Mononuclear cell (primary cell): ENCODE results near the gene SNX5. TPM values are rescaled to one million over a fixed set of nuclear protein-coding genes. Genes with fewer than 3 reads are reported as not detected.

Experiments
- H3K27me3 ChIP-seq: 2 replicates; pipeline ENCODE4 v1.6.0; 2011; ENCODE audit warnings: low read length, control low read depth; ENCODE audit not compliant: insufficient read depth
- H3K4me1 ChIP-seq: 2 replicates; pipeline ENCODE4 v1.5.1; 2011; ENCODE audit warnings: mild to moderate bottlenecking, low read length, control low read depth; ENCODE audit not compliant: insufficient read depth
- H3K4me3 ChIP-seq: 2 replicates; pipeline ENCODE4 v1.5.1; 2011; ENCODE audit warnings: mild to moderate bottlenecking, low read length, moderate library complexity
- H3K9me3 ChIP-seq: 2 replicates; pipeline ENCODE4 v1.5.1; 2011; ENCODE audit warnings: low read depth, mild to moderate bottlenecking, control low read depth, low read length
- total RNA-seq: library from RNA; depleted of rRNA; stranded (reverse); fragments of >200 nt; gene quantifications from one replicate; pipeline ENCODE4 v1.2.3, GENCODE V29; 2012

Gene SNX5
- total RNA-seq, 1 donor: 75.1 TPM

DNA sequence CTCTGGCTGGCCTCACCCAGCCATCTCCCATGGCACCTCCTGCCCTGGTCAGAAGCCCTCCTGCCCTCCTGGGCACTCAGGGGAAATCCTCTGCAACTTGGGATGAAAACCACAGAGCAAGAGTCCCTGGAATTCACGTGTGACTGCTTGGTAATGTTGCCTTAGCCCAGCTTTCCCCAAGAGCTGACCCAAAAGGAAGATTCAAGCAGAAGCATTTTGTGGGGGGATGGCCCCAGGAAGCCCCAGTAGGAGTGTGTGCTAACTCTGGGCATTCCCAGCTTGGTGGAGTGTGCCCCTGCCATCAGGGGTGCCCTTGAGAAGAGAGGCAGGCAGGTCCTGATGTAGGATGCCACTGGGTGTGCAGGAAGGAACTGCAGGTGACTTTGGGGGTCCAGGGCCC lies 35.5 kb downstream of the SNX5 start:
- Histone ChIP-seq H3K4me3 (no peak overlapping the region), H3K4me1 (no peaks in the 10 kb centered on the region), H3K27me3 (no peaks in the 10 kb centered on the region), H3K9me3 (no peaks in the 10 kb centered on the region)

DNA sequence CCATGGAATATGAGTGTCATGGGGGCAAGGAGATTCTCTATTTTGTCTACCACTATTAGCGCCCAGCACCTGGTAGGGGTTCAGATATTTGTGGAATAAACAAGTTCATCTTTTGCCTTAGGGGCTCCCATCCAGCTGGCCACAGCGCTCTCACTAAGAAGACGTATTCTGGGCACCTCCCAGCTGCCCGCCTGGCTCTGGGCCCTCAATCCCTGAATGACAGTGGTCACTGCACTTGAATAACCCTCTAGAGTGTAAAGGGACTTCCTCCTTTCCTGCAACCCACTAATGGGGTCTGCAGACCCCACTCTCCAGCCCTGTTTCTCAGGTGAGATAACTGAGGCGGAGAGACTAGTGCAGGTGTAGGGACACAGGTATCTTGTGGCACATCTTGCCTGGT lies 36.2 kb downstream of the SNX5 start:
- no peak overlapping the region for H3K4me3 ChIP-seq
- H3K4me1 ChIP-seq: no peaks in the 10 kb centered on the region
- no peaks in the 10 kb centered on the region for H3K27me3 ChIP-seq
- H3K9me3 ChIP-seq: no peaks in the 10 kb centered on the region

DNA sequence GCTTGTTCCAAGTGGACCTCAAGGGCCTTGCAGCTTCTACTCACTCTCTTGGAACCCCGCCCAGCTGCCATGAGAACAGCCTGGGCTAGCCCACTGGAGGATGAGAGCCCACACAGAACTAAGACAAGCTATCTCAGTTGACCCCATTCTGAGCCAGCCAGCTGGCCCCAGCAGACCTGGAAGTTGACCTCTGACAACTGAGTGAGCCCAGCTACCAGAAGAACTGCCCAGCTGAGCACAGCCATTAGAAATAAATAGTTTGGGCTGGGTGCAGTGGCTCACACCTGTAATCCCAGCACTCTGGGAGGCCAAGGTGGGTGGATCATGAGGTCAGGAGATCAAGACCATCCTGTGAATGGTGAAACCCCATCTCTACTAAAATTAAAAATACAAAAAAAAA lies 37.1 kb downstream of the SNX5 start:
- no peaks in the 10 kb centered on the region for H3K27me3 ChIP-seq
- H3K4me1 ChIP-seq: no peaks in the 10 kb centered on the region
- H3K4me3 ChIP-seq: no peak overlapping the region
- no peaks in the 10 kb centered on the region for H3K9me3 ChIP-seq

DNA sequence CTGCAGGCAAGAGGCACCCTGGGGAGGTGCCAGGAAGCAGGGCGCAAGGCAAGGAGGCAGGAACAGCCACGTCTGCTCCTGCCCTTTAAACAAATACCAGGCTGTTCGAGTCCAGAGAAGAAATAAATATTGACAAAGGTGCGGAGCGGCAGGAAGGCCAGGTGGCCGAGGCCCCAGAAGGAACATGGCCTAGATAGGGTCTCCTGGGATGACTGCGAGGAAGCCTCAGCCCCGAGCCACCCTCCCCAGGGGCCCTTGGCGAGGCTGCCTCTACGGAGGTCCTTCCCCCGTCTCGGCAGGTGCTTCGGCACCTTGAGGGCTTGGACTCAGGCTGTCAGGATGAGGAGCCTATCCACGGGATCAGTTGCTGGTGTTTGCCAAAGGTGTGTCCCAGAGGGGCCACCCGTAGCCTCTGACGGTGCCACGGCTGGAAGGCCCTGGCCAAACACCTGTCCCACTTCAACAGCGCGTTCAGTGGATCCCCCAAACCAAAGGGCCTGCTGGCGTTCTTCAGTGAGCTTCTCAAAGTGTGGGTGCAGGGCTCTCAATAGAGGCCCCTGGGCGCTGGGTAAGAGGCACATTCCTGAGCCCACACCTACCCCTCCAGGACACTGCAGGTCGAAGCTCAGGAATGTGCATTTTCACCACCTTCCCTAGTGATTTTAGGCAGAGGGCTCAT lies 39.8 kb downstream of the SNX5 start:
- Histone ChIP-seq H3K9me3 (no peaks in the 10 kb centered on the region), H3K27me3 (no peaks in the 10 kb centered on the region), H3K4me1 (no peaks in the 10 kb centered on the region), H3K4me3 (no peak overlapping the region)

DNA sequence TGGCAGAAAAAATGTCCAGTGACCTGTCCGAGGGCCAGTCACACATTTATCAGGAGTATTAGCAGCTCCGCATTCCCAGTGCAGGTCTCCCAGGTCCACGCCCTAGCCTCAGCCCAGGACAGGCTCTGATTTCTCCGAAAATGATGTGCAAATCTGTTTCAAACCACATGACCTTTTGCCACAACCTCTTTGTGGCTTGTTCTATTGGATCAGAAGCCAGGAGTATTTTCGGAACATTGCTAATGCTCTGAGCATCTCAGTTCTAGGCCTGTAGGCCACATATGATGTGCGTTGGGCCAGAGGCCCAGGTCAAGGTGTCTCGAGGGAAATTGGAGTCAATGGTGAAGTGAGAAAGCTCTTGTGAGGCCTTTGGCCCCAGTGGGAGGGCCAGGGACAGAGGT lies 40.4 kb downstream of the SNX5 start:
- no peaks in the 10 kb centered on the region for H3K9me3 ChIP-seq
- no peaks in the 10 kb centered on the region for H3K27me3 ChIP-seq
- H3K4me1 ChIP-seq: no peaks in the 10 kb centered on the region
- H3K4me3 ChIP-seq: no peak overlapping the region

DNA sequence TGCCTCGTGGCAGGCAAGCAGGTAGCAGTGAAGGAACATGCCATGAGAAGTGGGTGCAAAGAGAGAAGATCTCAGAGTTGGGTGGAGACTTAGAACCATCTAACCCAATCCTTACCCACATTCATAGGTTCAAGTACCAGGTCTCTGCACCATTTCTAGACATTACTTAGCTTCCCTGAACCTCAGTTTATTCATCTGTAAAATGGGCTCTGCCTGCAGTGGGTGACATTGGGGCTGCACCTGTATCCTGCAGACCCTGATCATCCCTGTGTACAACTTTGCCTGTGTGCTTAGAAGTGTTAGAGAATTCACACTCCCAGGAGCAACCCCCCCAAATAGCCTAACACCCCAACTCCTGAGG lies 42.7 kb downstream of the SNX5 start:
- Histone ChIP-seq H3K4me3 (no peak overlapping the region), H3K4me1 (no peaks in the 10 kb centered on the region), H3K27me3 (no peaks in the 10 kb centered on the region), H3K9me3 (no peaks in the 10 kb centered on the region)

DNA sequence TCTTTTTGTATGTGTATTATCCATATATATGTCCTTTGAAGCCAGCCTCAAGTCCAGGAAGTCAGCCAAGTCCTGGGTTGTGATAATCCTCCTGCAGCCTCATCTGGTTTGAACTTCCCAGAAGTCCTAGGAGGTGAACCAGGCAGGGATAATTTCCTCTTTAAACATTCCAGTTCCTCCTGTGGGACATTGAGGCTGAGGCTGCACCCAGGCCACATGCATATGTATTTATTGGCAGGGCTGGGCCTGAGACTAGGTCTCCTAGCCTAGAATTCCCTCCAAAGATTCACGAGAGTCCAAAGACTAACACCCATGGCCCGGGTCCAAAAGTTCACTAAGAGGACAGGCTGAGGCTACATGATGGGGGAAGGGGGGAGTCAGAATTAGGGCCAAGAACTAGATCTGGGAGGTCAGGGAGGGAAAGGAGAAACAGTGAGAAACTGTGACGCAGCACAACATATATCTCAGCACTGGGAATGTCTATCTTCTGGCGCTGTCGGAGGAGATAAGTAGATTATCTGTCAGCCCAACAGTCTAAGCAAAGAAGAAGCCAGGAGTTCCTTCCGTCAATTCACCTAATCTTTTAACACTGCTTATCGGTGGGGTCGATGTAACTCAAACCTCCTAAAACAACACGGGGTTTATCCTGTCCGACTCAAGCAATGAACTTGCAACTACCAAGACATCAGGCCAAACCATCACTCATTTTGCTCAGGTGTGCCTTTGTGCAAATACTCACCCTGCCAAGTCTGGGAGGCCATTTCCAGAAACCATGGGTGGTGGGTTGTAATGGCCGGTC lies 43.3 kb downstream of the SNX5 start:
- H3K4me1 ChIP-seq: no peaks in the 10 kb centered on the region
- H3K9me3 ChIP-seq: no peaks in the 10 kb centered on the region
- no peak overlapping the region for H3K4me3 ChIP-seq
- no peaks in the 10 kb centered on the region for H3K27me3 ChIP-seq

DNA sequence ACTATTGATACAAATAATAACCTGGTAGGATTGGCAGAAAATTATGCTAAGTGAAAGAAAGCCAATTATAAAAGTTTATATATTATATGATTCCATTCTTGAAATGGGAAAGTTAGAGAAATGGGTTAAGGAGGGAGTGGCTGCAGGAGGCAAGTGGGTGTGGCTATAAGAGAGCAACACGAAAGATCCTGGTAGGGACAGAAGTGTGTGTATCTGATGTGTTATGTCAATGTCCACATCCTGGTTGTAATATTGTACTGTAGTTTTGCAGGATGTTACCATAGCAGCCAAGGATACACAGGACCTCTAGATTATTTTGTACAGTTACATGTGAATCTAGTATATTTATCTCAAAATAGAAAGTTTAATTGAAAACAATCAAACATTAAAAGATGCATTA lies 46.8 kb downstream of the SNX5 start:
- Histone ChIP-seq H3K4me3 (no peak overlapping the region), H3K27me3 (no peaks in the 10 kb centered on the region), H3K4me1 (peaks cover 5% of the 10 kb centered on the region), H3K9me3 (no peaks in the 10 kb centered on the region)

DNA sequence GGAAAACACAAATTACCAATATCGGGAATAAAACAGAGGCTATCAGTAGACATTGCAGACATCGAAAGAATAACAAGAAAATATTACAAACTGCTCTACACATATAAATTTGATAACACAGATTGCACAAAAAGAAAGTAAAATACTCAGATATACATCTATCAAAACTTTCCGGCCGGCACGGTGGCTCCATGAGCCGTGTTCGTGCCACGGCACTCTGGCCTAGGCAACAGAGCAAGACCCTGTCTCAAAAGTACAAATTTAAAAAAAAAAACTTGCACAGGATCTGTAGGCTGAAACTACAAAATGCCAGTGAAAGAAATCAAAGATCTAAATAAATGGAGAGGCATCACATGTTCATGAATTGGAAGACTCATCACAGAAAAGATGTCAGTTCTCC lies 49.4 kb downstream of the SNX5 start:
- Histone ChIP-seq H3K4me1 (peaks cover 11% of the 10 kb centered on the region), H3K4me3 (no peak overlapping the region), H3K27me3 (no peaks in the 10 kb centered on the region), H3K9me3 (no peaks in the 10 kb centered on the region)

DNA sequence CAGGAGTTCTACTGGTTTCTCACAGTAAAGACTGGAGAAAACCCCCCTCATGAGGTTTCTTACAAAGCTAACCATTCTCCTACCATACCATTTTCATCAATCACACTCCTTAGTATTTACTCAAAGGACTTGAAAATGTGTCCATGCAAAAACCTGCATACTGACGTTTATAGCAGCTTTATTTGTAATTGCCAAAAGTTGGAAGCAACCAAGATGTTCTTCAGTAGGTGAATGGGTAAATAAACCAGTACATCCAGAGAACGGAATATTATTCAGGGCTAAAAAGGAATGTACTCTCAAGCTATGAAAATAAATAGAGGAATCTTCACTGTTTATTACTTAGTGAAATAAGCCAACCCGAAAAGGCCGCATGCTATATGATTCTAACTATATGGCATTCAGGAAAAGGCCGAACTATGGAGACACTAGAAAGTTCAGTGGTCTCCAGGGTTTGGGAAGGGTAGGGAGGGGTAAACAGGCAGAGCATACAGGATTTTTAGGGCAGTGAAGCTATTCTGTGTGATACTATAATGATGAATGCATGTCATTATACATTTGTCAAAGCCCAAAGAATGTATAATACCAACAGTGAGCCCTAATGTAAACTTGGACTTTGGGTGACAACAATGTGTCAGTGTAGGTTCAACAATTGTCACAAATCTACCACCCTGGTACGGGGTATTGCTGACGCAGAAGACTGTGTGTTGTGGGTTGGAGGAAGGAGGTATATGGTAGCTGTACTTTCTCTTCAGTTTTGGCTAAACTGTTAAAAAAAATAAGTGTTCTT lies 50.6 kb downstream of the SNX5 start:
- no peaks in the 10 kb centered on the region for H3K9me3 ChIP-seq
- H3K4me1 ChIP-seq: peaks cover 11% of the 10 kb centered on the region
- no peak overlapping the region for H3K4me3 ChIP-seq
- H3K27me3 ChIP-seq: no peaks in the 10 kb centered on the region

DNA sequence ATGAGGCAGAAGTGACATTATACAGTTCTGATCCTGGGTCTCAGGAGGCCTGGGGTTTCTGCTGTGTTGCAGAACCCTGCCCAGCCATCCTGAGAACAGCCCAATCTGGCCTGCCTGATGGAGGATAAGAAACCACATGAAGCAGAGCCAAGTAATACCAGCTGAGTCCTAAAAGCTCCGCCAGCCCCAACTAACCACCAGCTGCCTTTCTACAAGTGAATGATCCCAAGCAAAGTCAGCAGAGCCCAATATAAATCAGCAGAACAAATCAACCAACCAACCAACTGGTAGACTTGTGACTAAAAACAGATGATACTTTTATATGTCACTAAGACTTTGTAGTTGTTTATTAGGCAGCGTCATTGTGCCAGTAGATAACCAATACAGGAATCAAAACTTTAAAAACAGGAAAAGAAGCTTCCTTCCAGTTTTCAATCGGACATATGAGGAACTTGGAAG lies 52.1 kb downstream of the SNX5 start:
- Histone ChIP-seq H3K4me3 (no peak overlapping the region), H3K27me3 (no peaks in the 10 kb centered on the region), H3K4me1 (peaks cover 11% of the 10 kb centered on the region), H3K9me3 (no peaks in the 10 kb centered on the region)

DNA sequence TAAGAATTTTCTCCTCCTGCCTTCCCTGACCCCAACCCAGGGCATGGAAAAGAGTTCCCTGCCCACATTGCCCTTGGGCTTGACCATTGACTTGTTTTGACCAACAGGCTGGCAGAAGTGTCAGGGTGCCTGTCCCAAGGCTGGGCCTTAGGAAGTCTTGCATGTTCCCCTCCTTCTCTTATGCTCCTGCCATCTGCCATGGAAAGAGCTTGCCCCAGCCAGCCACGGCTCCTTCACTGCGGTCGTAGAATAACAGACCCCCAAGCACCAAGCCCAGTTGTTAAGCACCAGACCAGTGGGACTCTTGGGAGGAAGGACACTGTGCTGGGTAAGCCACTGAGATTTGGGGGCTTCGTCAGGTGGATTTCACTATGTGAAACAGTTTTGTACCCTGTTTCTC lies 53.6 kb downstream of the SNX5 start:
- Histone ChIP-seq H3K9me3 (no peaks in the 10 kb centered on the region), H3K27me3 (no peaks in the 10 kb centered on the region), H3K4me1 (peaks cover 11% of the 10 kb centered on the region), H3K4me3 (no peak overlapping the region)

DNA sequence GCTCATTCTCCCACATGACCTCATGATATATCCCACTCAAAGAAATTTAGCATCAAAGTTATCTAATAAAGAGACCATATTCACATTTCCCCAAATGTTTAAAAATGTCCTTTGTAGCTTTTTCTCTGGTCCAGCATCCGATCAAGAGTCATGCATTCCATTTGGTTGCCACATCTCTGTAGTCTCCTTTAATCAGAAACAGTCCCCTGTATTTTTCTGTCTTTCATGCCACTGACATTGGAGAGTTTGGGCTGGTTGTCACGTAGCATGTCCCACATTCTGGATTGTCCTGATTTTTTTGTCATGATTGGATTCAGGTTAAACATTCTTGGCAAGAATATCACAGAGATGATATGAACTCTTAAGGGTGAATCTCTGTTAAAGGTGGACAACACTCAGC lies 55.7 kb downstream of the SNX5 start:
- H3K4me3 ChIP-seq: no peak overlapping the region
- H3K4me1 ChIP-seq: peaks cover 11% of the 10 kb centered on the region
- H3K27me3 ChIP-seq: no peaks in the 10 kb centered on the region
- no peaks in the 10 kb centered on the region for H3K9me3 ChIP-seq

DNA sequence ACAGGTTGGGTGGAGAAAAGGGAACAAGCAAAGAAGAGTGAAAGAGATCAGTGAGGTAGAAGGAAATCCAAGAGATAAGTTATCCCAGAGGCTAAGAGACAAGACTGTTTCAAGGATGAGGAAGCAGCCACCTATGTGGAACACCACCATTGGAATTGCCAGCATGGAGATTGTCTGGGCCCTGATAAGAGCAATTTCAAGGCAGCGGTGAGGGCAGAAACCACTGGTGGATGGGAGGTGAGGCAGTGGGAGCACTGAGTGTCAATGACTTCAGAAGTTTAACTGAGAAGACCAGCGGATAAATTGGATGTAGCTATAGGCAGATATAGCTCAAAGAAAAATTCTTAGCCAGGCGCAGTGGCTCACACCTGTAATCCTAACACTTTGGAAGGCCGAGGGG lies 56.7 kb downstream of the SNX5 start:
- peaks cover 8% of the 10 kb centered on the region for H3K4me1 ChIP-seq
- H3K27me3 ChIP-seq: no peaks in the 10 kb centered on the region
- H3K9me3 ChIP-seq: no peaks in the 10 kb centered on the region
- no peak overlapping the region for H3K4me3 ChIP-seq

DNA sequence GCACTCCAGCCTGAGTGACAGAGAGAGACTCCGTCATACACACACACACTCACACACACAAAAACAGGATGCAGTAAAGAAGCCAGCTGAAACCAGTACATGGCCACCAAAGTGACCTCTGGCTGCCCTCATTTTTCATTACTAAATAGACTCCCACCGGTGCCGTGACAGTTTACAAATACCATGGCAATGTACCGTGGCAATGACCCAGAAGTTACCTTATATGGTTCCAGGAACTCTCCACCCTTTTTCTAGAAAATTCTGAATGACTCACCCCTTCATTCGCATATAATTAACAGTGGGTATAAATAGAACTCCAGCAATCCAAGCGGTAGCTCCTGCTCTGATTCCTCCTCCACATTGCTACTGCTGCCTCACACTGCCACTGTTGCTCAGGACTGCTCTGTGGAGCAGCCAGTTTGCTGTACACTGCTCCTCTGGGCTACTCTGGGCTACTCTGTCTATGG lies 57.7 kb downstream of the SNX5 start:
- Histone ChIP-seq H3K27me3 (no peaks in the 10 kb centered on the region), H3K4me3 (no peak overlapping the region), H3K9me3 (no peaks in the 10 kb centered on the region), H3K4me1 (no peaks in the 10 kb centered on the region)
